ENCODE data around the gene KRT6A. TPM values are rescaled to one million over a fixed set of nuclear protein-coding genes. Genes with fewer than 3 reads are reported as not detected.
A peak's percentile ranks its signal among the peaks of the same experiment; 100 is the strongest.

KRT6A gene
- total RNA-seq, 2 experiments from 2014 or later: not detected

GRCh38 chr12:52524241-52524897 lies 31.3 kb upstream of the KRT6A start:
- H3K4me1 ChIP-seq (ENCODE audit: insufficient read depth, low read length): peaks cover 2% of the 10 kb centered on the region
- H3K4me3 ChIP-seq (ENCODE audit: low read length): no peak overlapping the region
- H3K9me3 ChIP-seq (ENCODE audit: control insufficient read depth in 1 of 2, insufficient read depth in 1 of 2, low read length in 2 of 2): no peaks in the 10 kb centered on the region
- H3K4me3 Mint-ChIP-seq: no peak overlapping the region
- no peaks in the 10 kb centered on the region for H3K9me3 Mint-ChIP-seq
- no peak overlapping the region for H3K27ac ChIP-seq (ENCODE audit: low read depth in 1 of 2, low read length in 2 of 2)
- peaks cover 0 to 2% of the 10 kb centered on the region in 2 experiments for H3K27me3 ChIP-seq (ENCODE audit: control insufficient read depth in 1 of 2, insufficient read depth in 2 of 2, low read length in 2 of 2)
- ChIA-PET POLR2A (interaction anchor here (1.0 kb wide), 1 partner anchor 62 kb away, joined by 3 read pairs; no protein-coding TSS in a partner anchor), CTCF (no interaction called here)
- no peaks in the 10 kb centered on the region for H3K36me3 ChIP-seq (ENCODE audit: insufficient read depth, low read length)
- H3K4me1 Mint-ChIP-seq (ENCODE audit: low read depth): no peaks in the 10 kb centered on the region
- ATAC-seq (ENCODE audit: poor library complexity) (no peak), DNase-seq (peak in 1 of 14 experiments; percentile 15)
- no peaks in the 10 kb centered on the region for H3K27me3 Mint-ChIP-seq
- no peak for TF ChIP-seq CTCF (IDR thresholded peaks at IDR 0.05)
- no peak overlapping the region for H3K27ac Mint-ChIP-seq
- H3K36me3 Mint-ChIP-seq (ENCODE audit: low read depth): no peaks in the 10 kb centered on the region
- intact Hi-C loops (cut with DNase I, micrococcal nuclease): no loop called here

DNA sequence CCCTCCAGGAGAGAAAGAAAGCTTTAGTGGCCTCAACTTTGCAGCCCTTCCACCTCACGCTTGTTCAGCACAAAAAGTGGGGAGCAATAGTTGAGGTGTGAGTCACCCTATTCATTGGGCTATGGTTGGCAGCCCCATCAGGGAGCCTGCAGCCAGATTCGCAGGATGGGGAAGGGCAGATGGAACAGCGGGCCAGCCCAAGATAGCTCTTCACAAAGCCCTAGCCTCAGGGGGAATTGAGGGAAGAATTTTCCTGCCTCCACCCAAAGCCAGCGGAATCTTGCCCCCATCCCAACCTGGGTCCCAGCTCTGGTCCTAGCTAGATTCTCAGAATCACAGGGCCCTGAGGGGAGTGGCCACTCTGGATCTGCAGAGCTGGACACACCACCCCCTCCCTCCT lies 30.8 kb upstream of the KRT6A start:
- DNase-seq: no peak
- POLR2A ChIA-PET: no interaction called here
- no peak overlapping the region for H3K27ac ChIP-seq (ENCODE audit: low read depth in 1 of 2, low read length in 2 of 2)
- H3K4me1 ChIP-seq (ENCODE audit: insufficient read depth, low read length): peaks cover 2% of the 10 kb centered on the region
- no peak overlapping the region for H3K4me3 ChIP-seq (ENCODE audit: low read length)
- H3K36me3 ChIP-seq (ENCODE audit: insufficient read depth, low read length): no peaks in the 10 kb centered on the region
- Mint-ChIP-seq H3K4me1 (ENCODE audit: low read depth) (no peaks in the 10 kb centered on the region), H3K9me3 (no peaks in the 10 kb centered on the region), H3K36me3 (ENCODE audit: low read depth) (no peaks in the 10 kb centered on the region), H3K27ac (no peak overlapping the region), H3K4me3 (no peak overlapping the region), H3K27me3 (peaks cover 3% of the 10 kb centered on the region)
- CTCF ChIA-PET: no interaction called here
- no peak for TF ChIP-seq CTCF (IDR thresholded peaks at IDR 0.05)
- H3K9me3 ChIP-seq (ENCODE audit: control insufficient read depth in 1 of 2, insufficient read depth in 1 of 2, low read length in 2 of 2): no peaks in the 10 kb centered on the region
- ATAC-seq (ENCODE audit: poor library complexity): no peak
- intact Hi-C loops (cut with DNase I, micrococcal nuclease): no loop called here
- peaks cover 0 to 2% of the 10 kb centered on the region in 2 experiments for H3K27me3 ChIP-seq (ENCODE audit: control insufficient read depth in 1 of 2, insufficient read depth in 2 of 2, low read length in 2 of 2)

DNA sequence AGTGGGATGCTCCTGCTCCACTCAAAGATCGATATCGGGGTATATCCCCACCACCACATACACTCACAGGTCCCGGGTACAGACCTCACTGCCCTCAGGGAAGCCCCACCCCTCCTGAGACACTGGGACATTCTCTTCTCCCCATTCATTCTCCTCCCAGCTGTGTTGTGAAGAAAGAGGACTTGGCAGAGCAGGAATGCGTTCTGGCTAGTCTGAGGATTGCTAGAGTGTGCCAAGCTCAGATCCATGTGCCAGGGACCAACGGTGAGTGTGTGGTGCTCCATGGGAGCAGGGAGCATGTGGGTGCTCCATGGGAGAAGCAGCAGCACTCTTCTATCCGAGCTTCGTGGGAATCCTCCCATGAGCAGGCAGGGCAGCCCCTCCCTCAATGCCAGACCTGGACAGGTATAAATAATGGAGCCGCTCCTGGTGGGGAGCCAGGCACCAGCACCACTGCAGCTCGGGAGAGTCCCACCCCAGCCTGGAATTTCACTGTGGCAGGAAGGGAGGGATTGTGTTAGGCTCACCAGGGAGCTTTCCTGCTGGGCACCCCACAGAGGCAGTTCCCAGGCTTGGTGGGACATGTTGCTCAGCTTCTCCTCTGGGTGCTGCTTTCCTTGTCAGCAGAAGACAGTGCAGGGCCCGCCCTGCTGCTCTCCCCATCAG lies 29.4 kb upstream of the KRT6A start:
- Mint-ChIP-seq H3K4me3 (no peak overlapping the region), H3K27ac (no peak overlapping the region), H3K27me3 (peaks cover 3% of the 10 kb centered on the region), H3K4me1 (ENCODE audit: low read depth) (no peaks in the 10 kb centered on the region), H3K9me3 (no peaks in the 10 kb centered on the region), H3K36me3 (ENCODE audit: low read depth) (no peaks in the 10 kb centered on the region)
- no peak for DNase-seq
- no peak for ATAC-seq (ENCODE audit: poor library complexity)
- CTCF ChIA-PET: no interaction called here
- Histone ChIP-seq H3K36me3 (ENCODE audit: insufficient read depth, low read length) (no peaks in the 10 kb centered on the region), H3K4me3 (ENCODE audit: low read length) (no peak overlapping the region), H3K27ac (ENCODE audit: low read depth in 1 of 2, low read length in 2 of 2) (no peak overlapping the region), H3K9me3 (ENCODE audit: control insufficient read depth in 1 of 2, insufficient read depth in 1 of 2, low read length in 2 of 2) (no peaks in the 10 kb centered on the region), H3K27me3 (ENCODE audit: control insufficient read depth in 1 of 2, insufficient read depth in 2 of 2, low read length in 2 of 2) (peaks cover 0 to 2% of the 10 kb centered on the region in 2 experiments), H3K4me1 (ENCODE audit: insufficient read depth, low read length) (peaks cover 2% of the 10 kb centered on the region)
- POLR2A ChIA-PET: no interaction called here
- TF ChIP-seq CTCF (IDR thresholded peaks at IDR 0.05): no peak
- intact Hi-C loops (cut with DNase I, micrococcal nuclease): no loop called here

Data from CD4-positive, alpha-beta T cell (primary cell).